Astrocyte of the spinal cord (primary cell): Measurements from ENCODE around the gene MINDY1.

Experiments
- DNase-seq: peaks from one replicate; pipeline ENCODE4 v3.0.0; 2011; ENCODE audit warnings: low read depth, low spot score
- H3K4me3 ChIP-seq: 2 replicates; pipeline ENCODE4 v1.5.1; 2011; ENCODE audit warnings: low read depth, mild to moderate bottlenecking, low read length, moderate library complexity
- CTCF ChIP-seq: IDR thresholded peaks from 2 replicates; pipeline ENCODE4 v1.5.1; 2012; ENCODE audit warnings: low read depth, mild to moderate bottlenecking, low read length, inconsistent platforms
- in situ Hi-C: cut with HindIII; loops from 2 replicates; pipeline ENCODE4 v1.10.0; 2017; ENCODE audit warnings: low sequenced_read_pairs

MINDY1 gene

GRCh38 chr1:150976401-150976821 lies 30.3 kb downstream of the MINDY1 start:
- no peak overlapping the region for H3K4me3 ChIP-seq
- DNase-seq: no peak
- no peak for TF ChIP-seq CTCF
- in situ Hi-C loops: no loop called here

GRCh38 chr1:150974580-150975478 lies 31.9 kb downstream of the MINDY1 start, which contains the start of gene CERS2:
CERS2 (minus strand) TSS chr1:150974835; CDS start chr1:150969090, 5,745 bp downstream.
- peak within 1 kb of the TSS; percentile 74 for H3K4me3 ChIP-seq
- peak; percentile 80 for DNase-seq
- TF ChIP-seq CTCF: no peak
- in situ Hi-C loops: no loop called here

GRCh38 chr1:150973836-150974579 lies 32.7 kb downstream of the MINDY1 start:
- TF ChIP-seq CTCF: no peak
- in situ Hi-C loops: no loop called here
- peak overlapping the region; percentile 74 for H3K4me3 ChIP-seq
- DNase-seq: no peak

GRCh38 chr1:150973258-150973835 lies 33.4 kb downstream of the MINDY1 start:
- in situ Hi-C loops: no loop called here
- peak overlapping the region; percentile 74 for H3K4me3 ChIP-seq
- DNase-seq: no peak
- no peak for TF ChIP-seq CTCF

- TF ChIP-seq CTCF: no peak
- in situ Hi-C loops: no loop called here
- no peak overlapping the region for H3K4me3 ChIP-seq
Measured at GRCh38 chr1:150972417-150972940, 34.2 kb downstream of the MINDY1 start.

GRCh38 chr1:150971583-150972416 lies 34.9 kb downstream of the MINDY1 start:
- in situ Hi-C loops: no loop called here
- TF ChIP-seq CTCF: no peak
- DNase-seq: no peak
- no peak overlapping the region for H3K4me3 ChIP-seq

More at GRCh38 chr1:150972417-150972940, 34.2 kb downstream of the MINDY1 start:
- DNase-seq: no peak
